Measurements from ENCODE around the gene CDKN2C.

- TF ChIP-seq CTCF (IDR thresholded peaks at IDR 0.05 in 2 of 3, conservative IDR thresholded peaks at IDR 0.05 in 1 of 3; ENCODE audit: borderline replicate concordance in 1 of 3, insufficient read depth in 1 of 3, low read depth in 2 of 3, low read length in 2 of 3) (no peak), EGR1 (IDR thresholded peaks at IDR 0.05; ENCODE audit: low read depth) (no peak), POLR2A (IDR thresholded peaks at IDR 0.05; ENCODE audit: borderline replicate concordance, extremely low read depth, insufficient read depth, insufficient read length) (no peak), ZBTB33 (IDR thresholded peaks at IDR 0.05; ENCODE audit: extremely low read depth, insufficient replicate concordance, low read length) (no peak), YY1 (IDR thresholded peaks at IDR 0.05; ENCODE audit: extremely low read depth, insufficient replicate concordance, low read depth, low read length) (no peak), EZH2phosphoT487 (IDR thresholded peaks at IDR 0.05; ENCODE audit: borderline replicate concordance) (no peak), MAX (IDR thresholded peaks at IDR 0.05) (no peak), JUND (IDR thresholded peaks at IDR 0.05) (no peak), REST (IDR thresholded peaks at IDR 0.05; ENCODE audit: low read depth) (no peak), POLR2AphosphoS5 (IDR thresholded peaks at IDR 0.05; ENCODE audit: low read depth, low read length) (no peak)
These were observed 39.9 kb upstream of the CDKN2C start for GRCh38 chr1:50930193-50930592.

Data from HCT116 (cell line).